NCI-H510A (cell line): ENCODE measurements around the gene IL11.
"Not testable (repeated sequence)": the region's sequence is repeated elsewhere in the genome, so short reads cannot be mapped to it uniquely, and the experiment has no call there.

Experiments used
- DNase-seq: peaks from one replicate; lab custom pipeline; 2025; lab: John Stamatoyannopoulos, UW

IL11 gene

DNA sequence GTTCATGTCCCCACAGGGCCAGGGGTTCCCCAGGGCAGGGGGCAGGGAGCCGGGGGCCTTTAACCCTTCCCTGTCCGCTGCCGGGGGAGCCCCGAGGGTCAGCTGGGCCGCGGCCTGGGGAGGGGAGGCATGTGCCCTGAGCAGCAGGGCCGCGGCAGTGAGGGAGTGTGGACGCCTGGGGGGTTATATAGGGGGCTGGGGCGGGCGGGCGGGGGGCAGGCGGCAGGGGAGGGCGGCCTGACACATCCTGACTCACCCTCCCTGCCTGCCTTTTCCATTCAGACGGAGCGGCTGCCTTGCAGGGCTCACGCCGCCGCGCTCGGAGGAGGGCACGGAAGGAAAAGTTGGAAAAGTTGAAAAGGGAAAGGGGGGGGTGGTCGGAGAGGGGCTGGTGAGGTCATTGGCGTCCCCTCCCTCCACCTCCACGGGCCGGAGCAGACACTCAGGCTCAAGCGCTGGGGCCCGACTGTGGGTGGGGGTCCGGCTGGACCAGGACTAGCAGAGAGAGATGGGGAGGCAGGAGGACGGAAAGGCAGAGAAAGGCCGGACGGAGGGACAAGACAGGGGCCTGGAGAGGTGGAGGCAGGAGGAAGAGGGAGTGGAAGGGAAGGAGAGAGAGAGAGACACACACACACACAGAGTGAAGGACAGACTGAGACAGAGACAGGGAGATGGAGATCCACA, at the start of gene IL11:
Gene IL11 (minus strand): TSS at position 159 of the 684 bp plus-strand sequence. CDS start 153 bp downstream, at position 6.
- no peak for DNase-seq

- DNase-seq, result no peak
Observed at GRCh38 chr19:55419624-55420236, 49.5 kb upstream of the IL11 start.

- no peak for DNase-seq
Observed at GRCh38 chr19:55419103-55419502, 48.8 kb upstream of the IL11 start.

GRCh38 chr19:55418185-55418584, 47.9 kb upstream of the IL11 start:
- DNase-seq, result no peak

DNA sequence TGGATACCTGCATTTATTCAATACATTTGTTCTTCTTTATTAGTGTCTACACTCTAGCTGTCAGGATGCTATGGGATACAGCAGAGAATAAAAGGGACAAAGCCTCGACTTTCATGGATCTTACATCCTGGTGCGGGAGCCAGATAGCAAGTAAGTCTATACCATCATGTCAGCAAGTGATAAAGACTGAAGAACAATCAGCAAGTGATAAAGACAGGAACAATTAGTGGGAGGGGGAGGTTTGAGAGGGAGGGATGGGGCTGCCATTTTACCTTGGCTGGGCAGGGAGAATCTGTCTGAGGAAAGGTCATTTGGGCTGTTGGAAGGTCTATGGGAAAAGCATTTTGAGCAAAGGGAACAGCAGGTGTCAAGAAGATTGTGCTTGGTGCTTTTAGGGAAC, 39.9 kb upstream of the IL11 start:
- DNase-seq, result no peak

DNA sequence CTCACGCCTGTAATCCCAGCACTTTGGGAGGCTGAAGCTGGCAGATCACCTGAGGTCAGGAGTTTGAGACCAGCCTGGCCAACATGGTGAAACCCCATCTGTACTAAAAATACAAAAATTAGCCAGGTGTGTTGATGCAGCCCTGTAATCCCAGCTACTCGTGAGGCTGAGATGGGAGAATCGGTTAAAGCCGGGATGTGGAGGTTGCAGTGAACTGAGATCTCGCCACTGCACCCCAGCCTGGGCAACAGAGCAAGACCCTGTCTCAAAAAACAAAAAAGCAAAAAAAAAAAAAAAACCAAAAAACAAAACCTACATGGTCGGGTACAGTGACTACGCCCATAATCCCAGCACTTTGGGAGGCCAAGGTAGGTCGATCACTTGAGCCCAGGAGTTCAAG, 38.9 kb upstream of the IL11 start:
- DNase-seq, result not testable (repeated sequence)

DNA sequence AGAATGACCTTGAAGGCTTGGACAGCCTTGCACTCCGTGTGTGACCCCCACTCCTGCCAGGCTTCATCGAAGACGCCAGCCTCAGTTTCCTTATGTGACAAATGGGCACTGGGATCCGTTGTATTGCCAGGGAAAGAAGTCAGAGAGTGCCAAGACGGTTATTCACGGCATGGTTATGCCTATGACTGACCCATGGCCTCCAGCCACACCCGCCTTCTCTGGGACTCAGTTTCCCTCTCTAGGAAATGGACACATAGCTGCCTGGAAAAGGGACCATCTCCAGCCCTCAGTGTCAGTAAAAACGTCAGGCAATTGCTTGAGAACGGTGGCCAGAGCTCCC, 38.2 kb upstream of the IL11 start:
- no peak for DNase-seq

- peak; percentile 97 for DNase-seq
Observed at GRCh38 chr19:55407800-55408532, 37.7 kb upstream of the IL11 start.

GRCh38 chr19:55407550-55407799, 37.2 kb upstream of the IL11 start, which contains the start of gene UBE2S:
Gene UBE2S, minus strand, starts transcription at chr19:55407788. Its CDS starts 199 bp downstream, at chr19:55407589.
- not testable (repeated sequence) for DNase-seq

DNA sequence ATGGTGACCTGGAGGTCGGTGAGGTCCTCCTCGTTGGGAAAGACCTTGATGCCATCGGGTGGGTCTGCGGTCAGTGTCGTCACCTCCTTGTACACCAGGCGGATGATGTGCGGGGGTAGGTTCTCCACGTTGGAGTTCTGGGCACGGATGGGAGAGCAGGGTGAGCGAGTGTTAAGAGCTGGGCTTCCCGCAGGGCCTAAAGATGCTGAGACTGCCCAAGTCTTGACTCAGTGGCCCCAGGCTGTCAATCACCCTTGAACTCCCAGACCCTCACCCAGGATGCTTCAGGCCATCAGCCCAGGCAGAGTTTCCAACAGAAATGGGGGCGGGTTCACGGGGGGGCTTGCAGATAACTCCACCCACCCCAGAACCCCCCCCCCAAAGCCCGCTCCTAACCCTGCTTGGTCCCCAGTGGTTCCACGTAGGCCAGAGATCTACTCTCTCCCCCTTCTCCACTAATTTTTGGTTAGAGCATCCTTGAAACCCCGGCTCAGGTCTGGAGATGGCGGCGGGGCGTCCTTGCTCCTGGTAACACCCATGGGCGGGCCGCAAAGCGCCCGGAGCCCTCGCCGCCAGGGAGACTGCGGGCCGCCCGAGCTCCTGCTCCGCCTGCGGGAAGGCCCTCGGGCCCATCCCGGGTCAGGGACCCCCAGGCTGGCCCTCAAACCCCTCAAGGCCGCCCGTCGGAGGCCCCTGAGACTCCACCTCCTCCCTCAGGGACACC, 36.7 kb upstream of the IL11 start:
- no peak for DNase-seq

DNA sequence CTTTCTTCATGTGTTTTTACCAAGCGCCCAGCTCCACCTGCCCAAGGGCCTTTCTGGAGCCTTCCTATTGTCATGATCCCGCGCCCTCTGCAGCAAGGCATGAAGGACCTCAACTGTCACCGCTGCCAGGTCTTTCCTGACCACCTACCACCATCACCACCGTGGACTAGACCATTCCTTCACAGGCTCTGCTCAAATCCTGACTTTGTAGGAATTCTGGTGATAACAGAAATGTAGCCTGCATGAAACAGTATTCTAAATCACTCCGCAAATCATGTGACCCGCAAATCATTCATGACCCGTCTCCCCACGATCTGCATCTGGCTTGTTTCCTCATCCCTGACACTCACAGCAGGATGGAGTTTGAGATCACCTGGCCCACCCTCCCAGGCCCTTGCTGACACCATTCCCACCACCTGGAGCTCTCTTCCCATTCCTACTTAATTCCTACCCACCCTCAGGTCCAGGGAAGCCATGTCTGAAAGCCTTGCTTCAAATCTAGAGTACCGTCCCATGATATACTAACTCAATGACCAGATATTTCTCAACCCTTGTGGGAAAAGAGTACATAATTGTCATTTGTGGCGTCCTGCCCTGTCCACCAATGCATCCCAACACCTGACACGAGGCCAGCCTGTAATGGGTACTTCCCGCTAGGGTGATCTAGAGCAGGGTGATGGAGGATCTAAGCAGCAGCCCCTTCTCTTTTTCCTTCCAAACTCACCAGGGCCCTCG, 36.0 kb upstream of the IL11 start:
- DNase-seq, result no peak

- no peak for DNase-seq
Observed at GRCh38 chr19:55405638-55406037, 35.4 kb upstream of the IL11 start.

DNA sequence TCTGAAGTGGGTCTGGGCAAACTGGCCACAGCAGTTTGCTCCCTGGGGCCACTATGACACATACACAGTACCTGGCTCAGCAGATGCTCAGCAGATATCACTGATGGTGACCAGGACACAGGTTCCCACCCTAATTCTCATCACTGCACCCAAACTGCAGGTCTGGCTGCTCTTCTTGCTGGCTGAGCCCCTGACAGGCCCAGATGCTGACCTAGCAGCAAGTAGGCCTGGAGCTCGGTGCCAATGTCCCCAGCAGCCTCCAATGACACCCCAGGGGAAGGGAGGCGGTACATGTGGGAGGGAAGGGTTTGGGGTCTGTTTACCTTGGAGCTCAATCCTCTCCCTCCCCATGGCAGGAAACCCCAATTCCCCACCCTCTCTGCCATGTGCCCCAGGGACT, 32.2 kb upstream of the IL11 start:
- no peak for DNase-seq

- not testable (repeated sequence) for DNase-seq
Observed at GRCh38 chr19:55401390-55401789, 31.1 kb upstream of the IL11 start.

DNA sequence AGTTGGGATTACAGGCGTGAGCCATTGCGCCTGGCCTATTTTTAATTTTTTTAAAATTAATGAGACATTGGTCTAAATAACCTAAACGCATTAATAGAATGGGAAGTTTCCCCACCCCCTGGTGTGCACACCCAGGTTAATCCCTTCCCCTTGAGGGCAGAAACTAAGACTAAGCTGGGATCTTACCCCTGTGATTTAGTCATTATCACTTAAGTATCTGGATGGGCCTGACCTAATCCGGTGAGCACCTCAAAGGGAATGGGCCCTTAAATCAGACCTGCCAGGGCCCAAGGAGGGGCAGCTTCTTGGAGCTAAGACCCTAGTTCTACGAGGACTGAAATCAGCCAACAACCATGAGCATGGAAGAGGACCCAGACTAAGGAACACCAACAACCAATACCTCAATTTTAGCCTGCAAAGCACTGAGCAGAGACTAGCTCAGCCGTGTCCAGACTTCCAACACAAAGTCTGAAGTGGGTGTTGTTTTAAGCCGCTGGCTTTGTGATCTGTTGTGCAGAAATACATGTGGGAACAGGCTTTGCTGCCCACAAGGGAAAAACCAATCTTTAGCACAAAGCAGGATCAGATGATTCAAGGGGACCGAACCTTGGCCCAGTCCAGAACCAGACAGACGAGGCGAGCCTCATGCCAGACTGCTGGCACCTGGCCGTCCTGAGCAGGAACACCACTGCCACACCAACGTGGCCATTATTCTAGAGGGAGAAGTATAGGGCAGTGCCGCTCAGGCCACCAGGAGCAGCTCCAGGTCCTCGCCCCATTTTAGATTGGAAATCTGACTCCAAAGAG, 30.2 kb upstream of the IL11 start:
- DNase-seq, result no peak

GRCh38 chr19:55398200-55398925, 28.1 kb upstream of the IL11 start:
- no peak for DNase-seq

GRCh38 chr19:55392820-55393761, 22.8 kb upstream of the IL11 start:
- no peak for DNase-seq

GRCh38 chr19:55391702-55392615, 21.7 kb upstream of the IL11 start:
- DNase-seq, result no peak
